Measurements from ENCODE around the gene WFIKKN2.

The WFIKKN2 gene

DNA sequence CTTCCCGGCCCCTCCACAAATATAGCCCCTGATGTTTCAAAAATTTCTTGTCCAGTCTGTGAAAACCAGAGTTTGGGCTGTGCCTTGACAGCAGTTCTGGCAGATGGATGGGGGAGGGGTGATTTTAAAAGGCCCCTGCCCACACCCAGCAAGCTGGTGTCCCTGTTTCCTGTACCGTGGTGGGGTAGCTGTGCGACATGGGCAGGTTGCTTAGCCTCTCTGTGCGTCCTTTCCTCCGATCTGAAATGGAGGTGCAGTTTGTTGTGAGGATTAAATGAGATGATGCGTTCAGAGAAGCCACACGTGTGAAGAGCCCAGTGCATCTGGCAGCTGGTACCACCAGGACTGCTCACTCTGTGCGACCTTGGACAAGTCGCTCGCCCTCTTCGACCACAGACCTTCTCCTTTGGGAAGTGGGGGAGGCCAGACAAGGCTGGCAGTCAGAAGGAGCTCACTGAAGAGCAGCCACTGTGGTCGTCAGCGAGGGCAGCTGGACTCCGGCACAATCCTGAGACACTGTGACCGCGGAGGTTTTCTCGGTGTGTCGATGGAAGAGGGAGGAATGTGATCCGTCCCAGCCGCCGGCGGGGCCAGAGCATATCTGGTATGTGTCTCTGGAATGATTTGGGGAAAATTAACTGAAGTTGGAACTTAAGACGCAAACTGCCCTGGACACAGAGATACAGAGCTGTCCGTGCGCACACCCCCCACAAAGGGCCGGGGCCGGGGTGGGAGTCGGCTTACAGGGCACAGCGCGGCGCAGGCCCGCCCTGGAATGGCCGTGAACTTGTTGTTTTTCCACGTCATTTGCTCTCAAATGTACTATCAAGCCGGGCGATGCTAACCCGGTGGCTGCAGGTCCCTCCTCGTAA lies 721 bp upstream of the WFIKKN2 start:
- DNase-seq: no peak

DNA sequence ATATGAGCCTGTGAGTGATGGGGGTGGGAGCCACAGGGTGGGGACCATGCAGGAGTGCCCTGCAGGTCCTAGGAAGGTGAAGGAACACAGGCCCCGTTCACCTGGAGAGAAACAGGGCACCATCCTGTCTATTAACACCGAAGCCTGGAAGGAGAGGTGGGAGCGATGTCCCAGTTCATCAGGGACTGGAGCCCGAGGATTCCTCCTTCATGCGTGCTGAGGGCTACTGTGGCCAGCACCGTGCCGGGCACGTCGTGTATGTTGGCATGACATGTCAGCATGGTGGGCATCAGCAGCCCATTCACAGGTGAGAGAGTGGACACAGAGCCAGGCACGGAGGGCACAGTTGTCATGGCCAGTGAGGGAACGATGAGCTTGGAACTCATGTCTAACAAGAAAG lies 1.4 kb downstream of the WFIKKN2 start:
- no peak for DNase-seq

DNA sequence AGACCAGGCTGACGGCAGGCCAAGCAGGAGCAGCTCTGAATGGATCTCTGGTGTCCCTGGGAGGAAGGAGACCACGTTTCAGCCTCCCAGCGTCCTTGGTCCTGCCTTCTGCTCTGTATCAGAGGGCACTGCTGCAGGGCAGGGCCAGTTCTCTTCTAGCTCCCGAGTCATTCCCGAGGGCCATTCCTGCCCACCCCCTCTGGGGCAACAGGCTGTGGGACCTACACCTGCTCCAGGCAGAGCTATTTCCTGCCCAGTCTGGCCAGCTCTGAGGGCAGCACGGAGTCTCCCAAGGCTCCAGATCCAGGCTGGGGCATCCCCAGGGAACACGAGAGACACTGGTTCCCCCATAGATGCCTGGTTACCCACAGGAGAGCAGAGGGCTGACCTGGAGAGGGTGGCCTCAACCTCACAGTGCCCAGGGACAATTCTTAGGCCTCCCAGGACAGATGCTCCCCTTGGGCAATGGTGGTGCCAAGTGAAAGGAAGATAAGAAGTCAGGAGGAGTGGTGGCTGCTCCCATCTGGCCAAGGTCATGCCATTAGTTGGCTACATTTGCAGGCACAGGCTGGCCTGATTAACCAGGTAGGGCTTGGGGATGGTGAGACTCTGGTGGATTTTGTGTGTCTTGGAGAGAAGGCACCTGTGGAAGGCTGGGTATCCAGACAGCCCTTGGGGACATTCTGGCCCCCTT lies 2.0 kb downstream of the WFIKKN2 start:
- DNase-seq: no peak

DNA sequence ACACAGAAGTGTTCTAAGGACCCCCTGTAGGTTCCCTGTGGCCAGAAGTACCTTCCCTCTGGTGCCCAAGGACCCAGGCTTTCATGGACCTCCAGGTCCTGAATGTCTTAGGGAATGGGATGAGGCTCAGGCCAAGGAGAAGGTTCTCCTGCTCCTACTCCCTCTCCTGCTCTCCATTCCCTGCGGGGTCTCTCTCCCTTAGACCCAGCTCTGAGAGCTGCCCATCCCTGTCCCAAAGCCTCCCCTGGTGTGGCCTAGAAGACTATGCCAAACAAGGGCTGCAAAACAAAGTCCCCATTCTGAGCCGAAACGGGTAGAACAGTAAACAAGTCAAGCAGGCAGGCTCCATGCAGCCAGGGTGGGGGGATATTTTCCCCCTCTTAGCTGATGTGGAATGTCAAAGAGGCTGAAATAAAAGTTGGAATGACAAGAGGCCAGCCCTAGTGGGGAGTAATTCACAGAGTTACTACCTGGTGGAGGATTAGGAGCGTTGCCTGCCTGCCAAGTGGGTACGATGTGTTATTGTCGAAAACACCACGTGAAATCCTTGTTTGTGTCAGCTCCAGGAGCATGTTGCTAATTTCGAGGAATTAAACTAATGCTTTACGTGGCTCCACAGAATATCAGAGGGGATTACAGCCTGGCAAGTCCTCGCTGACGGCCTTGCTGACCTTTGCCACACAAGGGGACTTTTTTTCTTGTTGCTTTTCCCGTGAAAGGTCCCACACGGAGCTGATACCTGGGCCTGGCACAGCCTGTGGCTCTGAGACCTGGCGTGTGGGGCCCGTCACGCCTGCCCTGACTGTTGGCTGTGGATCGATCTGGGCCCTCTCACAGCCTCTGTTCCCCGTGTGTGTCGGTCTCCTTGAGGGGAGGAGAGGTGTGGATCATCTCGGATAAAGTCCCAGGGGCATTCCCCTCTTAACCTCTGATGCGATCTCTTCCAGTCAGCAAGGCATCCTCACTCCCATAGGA lies 2.9 kb downstream of the WFIKKN2 start:
- peak in 23 of 58 donors; percentile 14 to 67 (median 43) for DNase-seq

DNA sequence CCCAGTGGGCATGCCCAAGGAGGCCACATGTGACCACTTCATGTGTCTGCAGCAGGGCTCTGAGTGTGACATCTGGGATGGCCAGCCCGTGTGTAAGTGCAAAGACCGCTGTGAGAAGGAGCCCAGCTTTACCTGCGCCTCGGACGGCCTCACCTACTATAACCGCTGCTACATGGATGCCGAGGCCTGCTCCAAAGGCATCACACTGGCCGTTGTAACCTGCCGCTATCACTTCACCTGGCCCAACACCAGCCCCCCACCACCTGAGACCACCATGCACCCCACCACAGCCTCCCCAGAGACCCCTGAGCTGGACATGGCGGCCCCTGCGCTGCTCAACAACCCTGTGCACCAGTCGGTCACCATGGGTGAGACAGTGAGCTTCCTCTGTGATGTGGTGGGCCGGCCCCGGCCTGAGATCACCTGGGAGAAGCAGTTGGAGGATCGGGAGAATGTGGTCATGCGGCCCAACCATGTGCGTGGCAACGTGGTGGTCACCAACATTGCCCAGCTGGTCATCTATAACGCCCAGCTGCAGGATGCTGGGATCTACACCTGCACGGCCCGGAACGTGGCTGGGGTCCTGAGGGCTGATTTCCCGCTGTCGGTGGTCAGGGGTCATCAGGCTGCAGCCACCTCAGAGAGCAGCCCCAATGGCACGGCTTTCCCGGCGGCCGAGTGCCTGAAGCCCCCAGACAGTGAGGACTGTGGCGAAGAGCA lies 4.4 kb downstream of the WFIKKN2 start:
- no peak for DNase-seq

DNA sequence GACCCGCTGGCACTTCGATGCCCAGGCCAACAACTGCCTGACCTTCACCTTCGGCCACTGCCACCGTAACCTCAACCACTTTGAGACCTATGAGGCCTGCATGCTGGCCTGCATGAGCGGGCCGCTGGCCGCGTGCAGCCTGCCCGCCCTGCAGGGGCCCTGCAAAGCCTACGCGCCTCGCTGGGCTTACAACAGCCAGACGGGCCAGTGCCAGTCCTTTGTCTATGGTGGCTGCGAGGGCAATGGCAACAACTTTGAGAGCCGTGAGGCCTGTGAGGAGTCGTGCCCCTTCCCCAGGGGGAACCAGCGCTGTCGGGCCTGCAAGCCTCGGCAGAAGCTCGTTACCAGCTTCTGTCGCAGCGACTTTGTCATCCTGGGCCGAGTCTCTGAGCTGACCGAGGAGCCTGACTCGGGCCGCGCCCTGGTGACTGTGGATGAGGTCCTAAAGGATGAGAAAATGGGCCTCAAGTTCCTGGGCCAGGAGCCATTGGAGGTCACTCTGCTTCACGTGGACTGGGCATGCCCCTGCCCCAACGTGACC lies 5.0 kb downstream of the WFIKKN2 start:
- DNase-seq: no peak

DNA sequence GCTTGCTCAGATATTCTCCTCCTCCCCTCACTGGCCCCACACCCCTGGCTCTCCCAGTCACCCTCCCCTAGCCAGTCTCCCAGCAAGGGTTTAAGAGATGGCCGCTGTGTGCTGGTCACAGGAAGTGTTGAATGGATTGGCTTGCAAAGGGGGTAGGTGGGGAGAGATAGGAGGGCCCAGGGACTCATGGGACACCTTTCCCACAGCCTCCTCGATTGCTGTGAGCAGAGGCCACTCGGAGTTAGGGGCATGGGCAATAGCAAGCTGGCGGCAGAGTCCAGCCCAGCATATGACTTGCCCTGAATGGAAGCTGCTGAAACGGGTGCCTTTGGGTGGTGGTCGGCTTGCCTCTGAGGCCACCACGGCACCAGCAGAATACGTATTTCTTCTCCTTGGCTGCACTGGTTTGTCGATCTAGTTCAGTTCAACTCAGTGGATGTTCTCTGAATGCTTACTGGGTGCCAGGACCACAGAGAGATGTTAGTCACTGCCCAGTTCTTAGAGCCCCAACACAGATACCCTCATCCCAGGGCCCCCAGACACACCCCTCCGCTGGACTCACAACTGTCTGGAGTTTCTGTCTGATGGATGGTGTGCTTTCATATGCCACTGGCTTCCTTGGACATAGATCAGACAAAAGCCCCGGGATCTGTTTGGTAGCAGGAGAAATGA lies 6.0 kb downstream of the WFIKKN2 start:
- no peak for DNase-seq

DNA sequence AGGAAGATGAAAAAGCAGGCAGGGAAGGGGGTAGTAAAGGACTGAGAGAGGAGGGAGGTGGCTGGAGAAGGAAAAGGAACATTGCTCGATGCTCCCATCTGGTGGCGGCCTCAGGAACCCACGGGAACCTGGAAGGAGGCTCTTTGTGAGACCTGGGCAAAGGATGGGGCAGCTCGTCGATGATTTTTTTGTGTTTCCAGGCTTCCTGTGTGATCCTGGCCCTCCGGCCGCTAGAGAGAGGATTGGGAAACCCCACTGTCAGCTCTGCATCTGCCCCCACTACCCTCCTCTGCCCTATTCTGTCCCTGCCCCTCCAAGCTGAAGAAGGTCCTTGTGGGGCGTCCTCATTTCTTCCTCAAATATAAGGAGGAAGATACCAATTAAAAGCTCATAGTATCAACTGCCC lies 6.6 kb downstream of the WFIKKN2 start:
- peak in 54 of 58 donors; percentile 22 to 83 (median 59) for DNase-seq

DNA sequence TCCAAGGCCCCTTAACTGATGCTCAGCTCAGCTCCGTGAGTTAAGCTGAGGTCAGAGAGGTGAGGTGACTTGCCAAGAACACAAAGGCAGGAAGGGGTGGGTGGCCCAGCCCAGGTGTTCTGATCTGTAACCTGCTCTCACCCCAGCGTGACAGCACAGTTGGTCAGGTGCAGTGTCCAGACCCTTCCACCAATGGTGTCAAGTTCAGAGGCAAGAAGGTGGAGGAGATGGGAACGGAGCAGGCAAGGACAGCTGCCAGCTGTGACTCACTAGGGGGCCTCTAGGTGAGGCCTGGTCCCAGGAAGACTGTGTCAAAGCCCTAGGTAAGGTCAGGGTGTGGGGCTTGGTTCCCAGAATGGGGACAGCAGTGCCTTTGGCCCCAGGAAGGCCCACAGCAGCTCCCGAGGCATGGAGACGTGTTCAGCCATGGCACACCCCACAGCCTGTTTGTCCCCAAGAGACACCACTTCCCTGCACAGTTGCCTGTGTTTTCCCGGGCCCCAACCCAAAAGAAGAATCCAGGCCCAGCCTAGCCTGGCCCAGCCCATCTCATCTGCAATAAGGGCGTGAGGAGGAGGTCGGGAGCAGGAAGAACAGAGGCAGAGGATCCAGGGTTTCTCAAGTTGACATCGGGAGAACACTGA lies 7.2 kb downstream of the WFIKKN2 start:
- no peak for DNase-seq

DNA sequence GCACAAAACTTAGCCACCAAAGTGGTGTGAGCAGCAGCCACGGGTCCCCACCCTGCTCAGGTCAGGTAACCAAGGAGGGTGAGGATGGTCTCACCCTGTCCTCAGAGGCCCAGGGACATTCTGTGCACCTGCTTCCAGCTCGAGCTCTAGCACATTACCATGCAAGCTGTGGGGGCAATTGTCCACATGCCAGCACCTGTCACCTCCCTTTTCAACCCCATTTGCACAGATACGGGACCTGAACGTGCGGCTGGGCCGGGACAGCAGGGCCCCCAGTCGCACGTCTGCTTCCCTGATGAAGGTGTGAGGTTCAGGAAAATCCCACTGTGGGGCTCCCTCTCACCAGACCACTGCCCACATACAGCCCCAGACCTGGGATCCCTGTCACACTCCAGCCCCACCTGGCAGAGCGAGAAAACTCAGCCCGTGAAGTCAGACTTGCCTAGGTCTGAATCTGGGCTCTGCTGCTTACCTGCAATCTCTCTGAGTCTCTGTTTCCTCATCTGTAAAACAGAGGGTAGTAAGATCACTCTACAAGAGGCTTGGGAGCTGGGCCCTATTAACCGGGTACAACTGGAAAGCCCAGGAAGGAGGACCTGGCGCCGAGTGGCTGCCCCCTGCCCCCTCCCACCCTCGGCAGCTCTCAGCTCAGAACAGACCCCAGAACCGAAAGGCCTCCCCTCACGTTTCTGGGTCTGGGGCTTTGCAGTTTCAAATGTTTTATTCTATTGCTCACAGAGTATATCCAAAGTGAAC lies 7.9 kb downstream of the WFIKKN2 start:
- no peak for DNase-seq

DNA sequence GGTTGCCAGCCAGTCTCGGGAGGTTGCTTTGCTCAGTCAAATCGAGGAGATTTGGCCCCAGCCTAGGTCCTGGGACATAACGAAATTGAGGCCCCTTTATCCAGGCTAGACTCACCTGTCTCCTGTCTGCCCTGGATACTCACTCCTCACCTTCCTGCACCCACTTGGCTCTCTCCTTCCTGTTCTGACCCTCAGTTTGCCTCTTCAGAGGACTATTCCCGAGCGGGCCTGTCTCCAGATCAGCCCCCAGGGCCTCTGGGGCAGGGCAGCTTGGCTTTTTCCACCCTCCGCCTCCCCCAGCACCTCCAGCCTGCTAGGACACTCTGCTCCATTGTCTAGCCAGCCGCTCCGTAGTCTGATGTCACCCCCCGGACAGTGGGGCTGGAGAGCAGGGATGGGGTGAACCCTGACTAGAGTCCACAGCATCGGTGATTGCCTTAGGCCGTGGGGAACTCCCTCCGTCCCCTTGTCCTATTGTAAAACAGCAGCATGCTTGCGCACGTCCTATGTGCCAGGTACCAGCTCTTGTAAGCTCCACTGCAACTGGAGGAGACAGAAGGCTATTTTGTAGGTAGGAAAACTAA lies 8.8 kb downstream of the WFIKKN2 start:
- DNase-seq: peak in 16 of 58 donors; percentile 25 to 68 (median 45)

DNA sequence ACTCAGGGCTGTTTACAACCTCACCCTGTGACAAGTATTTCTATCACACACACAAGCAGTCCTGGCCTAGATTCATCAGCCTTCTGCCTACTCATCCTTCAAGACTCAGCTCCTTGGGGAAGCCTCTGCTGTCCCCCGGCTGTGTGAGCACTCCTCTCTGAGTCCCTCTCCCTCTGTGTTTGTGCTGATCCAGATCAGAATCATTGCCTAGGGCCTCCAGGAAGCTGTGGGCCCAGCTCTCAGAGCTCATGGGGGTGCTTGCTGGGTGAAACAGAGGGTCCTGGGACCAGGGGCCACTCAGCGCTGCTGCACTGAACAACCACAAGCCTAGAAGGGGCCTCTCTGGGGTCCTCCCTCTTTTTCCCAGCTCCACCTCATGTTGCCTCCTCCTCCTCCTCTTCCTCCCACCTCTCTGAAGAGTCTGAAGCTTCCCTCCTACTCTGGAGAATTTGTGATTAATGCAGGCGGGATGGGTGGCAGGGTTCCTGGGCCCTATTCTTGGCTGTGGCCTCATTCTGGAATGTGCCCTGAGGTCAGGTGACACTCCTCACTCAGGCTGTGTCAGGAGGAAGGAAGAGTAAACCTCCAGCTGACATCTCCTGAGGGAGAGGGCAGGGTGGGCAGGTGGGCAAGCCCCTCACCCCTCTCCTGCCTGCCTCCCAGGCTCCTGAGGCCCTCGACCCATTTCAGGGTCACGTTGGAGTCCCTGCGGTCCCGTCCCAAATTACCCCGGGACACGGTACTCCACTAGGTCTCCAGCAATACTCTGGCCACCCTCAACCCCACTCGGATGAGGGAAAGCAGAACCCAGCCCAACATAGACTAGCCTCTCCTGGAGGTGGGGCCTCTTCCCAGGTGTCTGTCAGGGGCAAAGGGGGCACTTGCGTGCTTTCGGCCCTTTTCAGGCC lies 10.1 kb downstream of the WFIKKN2 start:
- DNase-seq: peak in 1 of 58 donors; percentile 22

DNA sequence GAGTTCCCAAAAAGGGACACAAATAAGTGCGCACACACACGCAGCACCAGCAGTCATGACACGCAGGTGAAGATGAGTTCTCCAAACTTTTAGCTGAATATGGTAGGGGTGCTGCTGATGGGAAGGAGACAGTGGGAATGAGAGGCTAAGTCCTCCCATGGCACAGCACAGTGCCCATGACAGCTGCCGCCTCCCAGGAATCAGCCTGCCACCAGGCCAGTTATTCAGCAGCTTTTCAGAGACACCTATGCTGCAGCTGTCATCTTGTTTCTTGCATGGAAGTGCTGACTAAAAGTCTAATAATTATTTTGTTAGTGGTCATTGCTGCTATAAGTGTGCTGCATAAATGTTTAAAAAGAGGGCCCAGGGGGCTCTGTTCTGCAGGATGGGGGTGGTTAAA lies 12.2 kb downstream of the WFIKKN2 start:
- DNase-seq: no peak

DNA sequence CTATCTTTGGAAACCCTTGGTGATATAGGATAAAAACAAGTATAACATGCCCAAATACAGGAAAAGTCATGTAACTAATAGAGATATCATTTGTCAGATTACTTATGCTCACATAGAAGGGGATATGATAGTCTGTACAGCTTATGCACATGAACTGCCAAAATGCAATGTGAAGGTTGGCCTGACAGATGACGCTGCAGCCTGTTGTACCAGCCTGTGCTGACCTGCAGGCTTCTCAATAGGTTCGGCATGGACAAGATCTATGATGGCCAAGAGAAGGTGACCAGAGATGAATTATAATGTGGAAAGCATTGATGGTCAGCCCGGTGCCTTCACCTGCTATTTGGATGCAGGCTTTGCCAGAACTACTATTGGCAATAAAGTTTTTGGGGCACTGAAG lies 12.7 kb downstream of the WFIKKN2 start:
- no peak for DNase-seq

DNA sequence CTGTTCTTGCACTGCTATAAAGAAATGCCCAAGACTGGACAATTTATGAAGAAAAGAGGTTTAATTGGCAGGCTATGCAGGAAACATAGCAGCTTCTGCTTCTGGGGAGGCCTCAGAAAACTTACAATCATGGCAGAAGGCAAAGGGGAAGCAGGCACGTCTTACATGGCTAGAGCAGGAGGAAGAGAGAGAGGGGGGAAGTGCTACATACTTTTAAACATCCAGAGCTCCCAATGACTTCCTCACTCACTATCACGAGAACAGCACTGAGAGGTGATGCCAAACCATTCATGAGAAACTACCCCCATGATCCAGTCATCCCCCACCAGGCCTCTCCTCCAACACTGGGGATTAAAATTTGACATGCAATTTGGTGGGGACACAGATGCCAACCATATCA lies 13.3 kb downstream of the WFIKKN2 start:
- DNase-seq: no peak

DNA sequence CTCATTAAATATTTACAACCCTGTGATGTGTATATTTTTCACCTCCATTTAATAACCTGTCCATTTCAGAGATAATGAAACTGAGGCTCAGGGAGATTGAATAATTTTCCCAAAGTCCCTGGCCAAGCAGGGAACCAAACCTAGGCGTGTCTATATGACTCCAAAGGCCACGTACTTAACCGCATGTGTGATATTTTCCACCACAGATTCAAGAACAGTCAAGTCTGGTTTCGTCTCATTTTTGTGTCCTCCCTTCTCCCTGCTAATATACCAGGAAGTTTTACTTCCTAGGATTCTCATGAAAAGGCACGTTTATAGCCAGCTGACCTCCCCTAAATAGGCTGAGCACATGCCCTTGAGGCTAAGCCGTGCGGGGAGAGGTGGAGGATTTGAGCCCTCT lies 15.3 kb downstream of the WFIKKN2 start:
- DNase-seq: no peak

DNA sequence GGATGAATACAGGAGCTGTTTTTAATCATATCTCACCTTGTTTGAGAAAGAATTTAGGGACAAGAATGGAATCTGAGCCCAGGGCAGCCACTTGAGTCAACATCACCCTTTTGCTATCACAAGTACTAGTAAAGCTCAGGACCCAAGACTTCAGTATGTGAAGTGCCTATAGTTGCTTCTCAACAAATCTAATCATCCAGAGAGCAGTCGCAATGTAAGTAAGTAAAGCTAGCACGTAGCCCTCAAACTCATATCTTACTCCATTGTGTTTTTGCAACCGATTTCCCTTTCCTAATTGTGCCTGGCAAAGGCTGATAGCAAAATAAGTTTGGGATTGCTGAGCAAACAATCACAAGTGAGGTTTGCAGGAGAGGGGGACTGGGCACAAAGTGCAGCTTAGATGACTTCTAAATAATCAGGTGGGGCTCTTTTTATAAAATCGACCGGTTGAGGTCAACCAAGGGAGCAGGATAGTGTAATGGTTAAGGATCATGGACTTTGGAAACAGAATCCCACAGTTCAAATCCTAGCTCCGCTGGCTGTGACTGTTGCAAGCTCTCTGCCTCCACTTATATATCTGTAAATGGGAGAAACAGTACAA lies 17.7 kb downstream of the WFIKKN2 start:
- DNase-seq: no peak
